ENCODE results near the gene DGKK.
"Not testable (repeated sequence)": the region's sequence is repeated elsewhere in the genome, so short reads cannot be mapped to it uniquely, and the experiment has no call there.

The DGKK gene

DNA sequence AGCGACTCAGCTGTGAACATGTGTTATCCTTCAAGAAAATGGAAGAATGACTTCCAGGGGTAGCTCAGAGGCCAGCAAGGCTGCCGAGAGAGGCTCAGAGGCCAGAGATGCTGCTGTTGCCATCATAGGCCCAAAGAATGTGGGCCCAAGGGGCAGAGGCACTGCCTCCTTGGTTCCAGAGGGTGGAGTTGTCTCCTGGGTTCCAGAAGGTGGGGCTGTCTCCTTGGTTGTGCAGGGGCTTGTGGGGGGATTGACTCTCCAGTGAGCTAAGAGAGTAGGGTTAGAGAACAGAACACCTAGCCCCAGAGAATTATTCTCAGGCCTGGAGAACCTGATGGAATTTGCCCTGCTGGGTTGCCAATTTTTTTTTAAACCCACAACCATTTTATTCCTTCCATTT lies 62.6 kb downstream of the DGKK start:
- DNase-seq, result no peak

DNA sequence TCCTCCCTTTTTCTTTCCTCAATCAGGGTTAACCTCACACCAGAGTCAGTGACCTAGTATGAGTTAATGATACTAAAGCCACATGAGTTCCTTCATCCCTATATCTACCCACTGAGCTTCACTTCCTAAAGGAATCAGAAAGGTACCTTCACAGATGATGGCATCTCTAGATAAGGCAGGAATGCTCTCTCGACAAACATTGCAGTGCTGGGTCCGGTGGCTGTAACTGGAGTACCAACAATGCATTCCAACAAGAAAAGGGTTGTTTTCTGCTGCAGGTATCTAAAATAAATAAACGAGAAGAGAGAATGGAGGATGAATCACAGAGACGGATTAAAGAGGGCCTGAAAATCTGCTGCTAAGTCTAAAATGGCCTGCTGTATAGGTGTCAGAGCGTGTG lies 66.7 kb downstream of the DGKK start:
- no peak for DNase-seq

DNA sequence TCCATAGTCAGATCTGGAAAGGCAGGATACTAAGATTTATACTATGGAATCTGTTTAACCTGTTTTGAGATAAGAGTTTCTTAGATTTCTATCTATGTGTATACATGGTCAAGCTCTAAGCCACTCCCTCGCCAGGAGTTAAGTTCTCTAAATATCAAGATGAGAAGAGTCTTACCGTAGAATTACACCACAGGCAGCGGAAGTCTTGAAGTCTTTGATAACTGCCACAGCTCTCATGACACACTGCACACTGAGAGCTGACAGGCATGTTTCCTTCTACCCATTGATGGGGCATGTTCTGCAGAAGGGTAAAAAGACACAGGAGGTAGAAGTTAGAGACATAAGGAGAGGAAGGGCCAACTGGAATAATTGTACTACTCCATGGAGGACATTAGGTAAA lies 67.7 kb downstream of the DGKK start:
- no peak for DNase-seq

DNA sequence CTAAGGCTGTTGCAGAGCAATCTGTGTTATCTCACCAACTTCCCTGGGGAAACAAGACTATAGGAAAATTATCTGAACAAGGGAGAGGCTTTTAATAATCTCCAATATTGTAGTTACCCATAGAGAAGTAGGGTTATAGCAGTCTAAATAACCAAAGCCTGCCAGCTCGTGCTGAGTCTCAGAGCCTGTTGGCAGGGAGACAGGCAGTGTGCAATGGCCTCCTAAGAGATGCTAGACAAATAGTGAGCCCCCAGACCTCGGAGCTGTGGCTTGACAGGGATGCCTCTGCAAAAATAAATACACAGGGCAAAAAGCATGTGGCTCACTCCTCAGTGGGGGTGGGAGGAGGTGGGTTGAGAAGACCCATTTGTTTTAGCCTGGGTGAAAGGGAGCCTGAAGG lies 76.7 kb downstream of the DGKK start:
- no peak for DNase-seq

DNA sequence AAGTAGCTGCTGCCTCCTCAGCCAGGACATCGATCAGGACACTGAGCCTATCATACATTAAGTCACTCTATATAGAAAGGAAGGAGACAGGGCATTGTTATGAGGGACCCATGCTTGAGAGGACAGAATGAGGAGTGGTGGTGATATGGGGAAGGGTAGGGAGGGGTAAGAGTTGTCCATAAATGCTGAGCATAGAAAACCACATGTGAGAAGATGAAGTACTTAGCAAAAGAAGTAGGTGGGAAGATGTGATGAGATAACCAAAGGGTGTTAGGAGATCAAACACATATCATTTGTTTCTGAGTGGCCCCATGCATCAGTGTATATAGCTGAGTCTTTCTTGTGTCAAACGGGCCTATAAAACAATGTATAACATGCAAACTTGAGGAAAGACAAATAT lies 84.1 kb downstream of the DGKK start:
- no peak for DNase-seq

DNA sequence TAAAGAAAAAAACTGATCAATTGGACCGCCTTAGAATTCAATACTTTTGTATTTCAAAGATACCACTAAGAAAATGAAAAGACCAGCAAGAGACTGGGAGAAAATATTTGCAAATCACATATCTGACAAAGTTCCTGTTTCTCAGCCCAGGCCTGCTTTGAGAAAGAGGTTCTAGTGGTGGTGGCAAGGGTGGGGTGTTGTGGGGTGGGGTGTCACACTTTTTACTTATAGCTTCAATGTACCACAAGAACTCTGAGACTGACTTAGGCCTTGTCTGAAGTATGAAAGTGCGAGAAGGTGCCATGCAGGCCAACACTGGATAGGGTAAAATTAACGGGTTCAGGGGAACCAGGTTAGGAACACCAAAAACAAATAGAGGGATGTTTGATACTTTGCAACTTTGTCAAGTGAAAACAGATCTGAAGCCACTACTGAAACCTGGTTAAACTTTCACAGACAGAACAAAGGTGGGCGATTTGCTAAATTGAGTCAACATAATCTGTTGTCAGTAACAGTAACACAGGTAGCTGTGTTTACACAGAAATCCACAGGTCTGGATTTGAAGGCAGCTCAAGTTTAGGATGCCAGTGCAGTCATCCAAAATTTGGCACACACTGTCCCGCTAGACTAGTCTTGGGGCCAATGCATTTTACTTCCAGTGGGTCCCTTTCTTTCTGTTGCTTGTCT lies 88.8 kb downstream of the DGKK start:
- peak; percentile 2 for DNase-seq

DNA sequence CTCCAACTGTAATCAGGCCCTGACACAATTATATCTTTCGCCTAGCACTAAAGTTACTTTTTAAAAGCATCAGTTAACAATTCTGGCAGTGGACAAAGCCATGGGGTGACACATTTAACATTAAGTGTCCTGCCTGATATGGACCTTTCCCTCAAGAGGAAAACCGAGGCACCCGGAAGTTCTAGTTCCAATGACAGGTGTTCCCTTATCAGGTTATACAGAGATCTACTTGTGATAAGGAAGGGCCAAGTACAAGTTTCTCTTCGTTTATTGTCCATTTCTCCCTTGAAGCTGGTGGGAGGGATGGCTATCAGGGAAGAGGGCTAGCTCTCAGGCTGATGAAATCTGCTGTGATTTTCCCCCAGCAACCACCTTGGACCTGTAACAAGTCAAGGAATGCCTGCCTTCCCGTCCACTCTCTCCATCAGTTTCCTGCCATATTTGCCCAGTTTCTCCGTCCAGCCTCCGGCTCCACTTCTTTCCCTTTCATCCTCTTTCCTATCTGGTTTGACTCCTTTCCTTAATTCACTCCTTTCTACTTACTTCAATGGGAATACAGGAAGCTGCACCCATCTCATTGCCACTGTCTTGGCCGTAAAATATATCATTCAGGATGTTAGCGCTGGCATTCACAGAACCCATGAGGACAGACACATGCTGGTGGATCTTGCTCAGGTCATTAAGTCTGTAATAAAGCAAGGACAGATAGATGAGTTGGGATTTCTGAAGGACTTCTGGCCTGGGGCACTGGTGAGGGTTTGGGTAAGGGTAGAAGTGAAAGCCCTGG lies 95.0 kb downstream of the DGKK start:
- DNase-seq, result no peak

DNA sequence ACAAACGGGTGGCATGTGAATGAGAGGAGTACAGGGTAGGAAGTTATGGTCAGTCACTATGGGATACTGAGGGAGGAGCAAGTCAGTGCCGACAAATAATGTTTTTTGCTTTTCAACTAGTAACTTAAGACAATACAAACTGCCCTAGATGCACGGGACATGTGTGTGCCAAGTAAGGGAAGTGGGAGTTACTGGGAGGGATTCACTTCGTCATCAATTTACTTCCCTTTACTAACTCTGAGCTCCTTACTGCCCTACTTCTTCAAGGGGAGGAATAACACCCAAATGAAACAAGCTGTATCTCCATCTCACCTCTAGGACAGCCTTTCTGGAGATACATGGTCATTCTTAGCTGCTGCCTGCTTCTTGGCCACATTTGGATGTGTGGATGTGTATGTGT lies 97.7 kb downstream of the DGKK start:
- no peak for DNase-seq

DNA sequence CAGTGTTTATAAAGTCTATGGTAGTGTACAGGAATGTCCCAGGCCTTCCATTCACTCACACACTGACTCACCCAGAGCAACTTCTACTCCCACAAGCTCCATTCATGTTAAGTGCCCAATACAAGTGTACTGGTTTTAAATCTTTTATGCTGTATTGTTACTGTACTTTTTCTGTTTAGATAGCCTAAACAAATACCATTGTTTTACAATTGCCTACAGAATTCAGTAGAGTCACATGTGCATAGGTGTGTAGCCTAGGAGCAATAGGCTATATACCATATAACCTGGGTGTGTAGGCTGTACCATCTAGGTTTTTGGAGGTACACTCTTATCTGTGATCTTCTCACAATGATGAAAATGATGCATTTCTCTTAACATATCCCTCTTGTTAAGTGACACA lies 126.7 kb downstream of the DGKK start:
- no peak for DNase-seq

DNA sequence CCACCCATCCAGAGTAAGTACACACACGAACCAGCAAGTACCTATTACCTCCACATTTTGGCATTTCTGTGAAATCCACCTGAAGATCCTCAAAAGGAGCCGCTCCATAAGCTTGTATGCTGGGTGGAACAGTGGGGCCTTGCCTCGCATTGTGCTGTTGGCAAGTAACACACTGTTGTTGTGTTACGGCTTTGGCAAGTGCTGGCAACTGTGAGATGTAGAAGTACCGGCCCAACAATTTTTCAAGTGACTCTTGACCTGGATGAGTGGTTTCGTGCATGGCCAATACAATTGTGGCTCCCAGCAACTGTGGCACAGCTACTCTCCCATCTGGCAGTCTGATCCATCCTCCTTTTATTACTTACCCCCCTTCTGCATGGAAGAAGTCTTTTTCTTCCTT lies 137.3 kb downstream of the DGKK start:
- no peak for DNase-seq

DNA sequence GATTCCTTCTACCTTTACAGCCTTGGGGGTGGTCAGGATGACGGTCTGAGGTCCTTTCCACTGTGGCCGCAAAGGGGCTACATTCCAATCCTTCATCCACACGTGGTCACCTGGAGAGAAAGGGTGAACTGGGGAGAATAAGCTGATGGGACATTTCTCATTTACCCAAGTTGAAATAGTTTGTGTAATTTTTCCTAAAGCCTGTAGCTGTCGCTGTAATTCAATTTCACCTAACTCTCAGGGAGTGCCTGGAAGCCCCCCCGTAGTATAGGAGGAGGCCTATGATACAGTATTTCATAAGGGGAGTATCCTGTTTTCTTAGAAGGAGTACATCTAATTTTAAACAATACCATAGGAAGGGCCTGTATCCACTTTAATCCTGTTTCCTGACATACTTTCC lies 138.0 kb downstream of the DGKK start:
- DNase-seq, result not testable (repeated sequence)

DNA sequence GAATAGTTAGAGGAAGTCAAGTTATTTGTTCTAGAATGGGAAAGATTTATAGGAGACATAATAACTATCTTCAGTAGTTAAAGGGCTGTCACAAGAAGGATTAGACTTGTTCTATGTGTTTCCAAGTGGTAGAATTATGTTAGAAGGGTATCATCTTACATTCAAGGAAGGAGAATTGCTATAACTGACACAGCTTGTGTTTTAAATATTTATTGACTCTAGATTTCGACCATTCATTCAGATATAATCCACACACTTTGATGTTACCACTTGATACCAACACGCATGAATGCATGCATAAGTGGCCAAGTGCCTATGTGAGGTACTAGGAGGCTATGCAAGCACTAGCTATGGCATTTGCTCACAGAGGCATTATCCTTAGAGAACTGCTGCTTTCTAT lies 143.4 kb downstream of the DGKK start:
- no peak for DNase-seq

All from CD4-positive, alpha-beta T cell treated with Interleukin-17A for 1 hour (primary cell).